GM21528 (cell line): Measurements from ENCODE around the gene HOXA3.

Source experiments
- ATAC-seq: cut with Tn5 transposase; IDR thresholded peaks from one replicate; pipeline ENCODE4 v1.9.1; 2021; ENCODE audit warnings: mild to moderate bottlenecking, moderate library complexity; ENCODE audit not compliant: unreplicated experiment, low FRiP score

Gene HOXA3

DNA sequence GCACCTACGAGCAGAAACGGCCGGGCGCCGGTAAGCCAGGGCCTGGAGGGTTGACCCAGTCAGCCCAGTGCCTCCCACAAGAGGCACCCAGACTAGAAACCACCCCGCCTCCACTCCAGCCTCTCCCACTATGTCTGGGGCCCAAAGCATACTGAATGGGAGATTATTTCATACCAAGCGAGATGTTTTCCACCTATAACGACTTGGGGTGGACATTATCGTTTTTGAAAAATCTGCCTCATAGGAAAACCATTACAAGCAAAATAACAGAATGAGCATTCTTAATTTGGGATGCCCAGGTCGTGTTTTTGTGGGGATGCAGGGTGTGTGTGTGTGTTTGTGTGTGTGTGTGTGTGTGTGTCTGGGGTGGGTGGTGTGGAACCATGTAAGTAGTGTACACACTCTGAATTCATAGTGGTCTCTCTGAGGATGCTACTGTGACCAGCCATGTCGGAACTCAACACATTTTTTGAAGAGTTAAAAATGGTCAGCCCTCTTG, 6.4 kb downstream of the HOXA3 start:
- no peak for ATAC-seq

DNA sequence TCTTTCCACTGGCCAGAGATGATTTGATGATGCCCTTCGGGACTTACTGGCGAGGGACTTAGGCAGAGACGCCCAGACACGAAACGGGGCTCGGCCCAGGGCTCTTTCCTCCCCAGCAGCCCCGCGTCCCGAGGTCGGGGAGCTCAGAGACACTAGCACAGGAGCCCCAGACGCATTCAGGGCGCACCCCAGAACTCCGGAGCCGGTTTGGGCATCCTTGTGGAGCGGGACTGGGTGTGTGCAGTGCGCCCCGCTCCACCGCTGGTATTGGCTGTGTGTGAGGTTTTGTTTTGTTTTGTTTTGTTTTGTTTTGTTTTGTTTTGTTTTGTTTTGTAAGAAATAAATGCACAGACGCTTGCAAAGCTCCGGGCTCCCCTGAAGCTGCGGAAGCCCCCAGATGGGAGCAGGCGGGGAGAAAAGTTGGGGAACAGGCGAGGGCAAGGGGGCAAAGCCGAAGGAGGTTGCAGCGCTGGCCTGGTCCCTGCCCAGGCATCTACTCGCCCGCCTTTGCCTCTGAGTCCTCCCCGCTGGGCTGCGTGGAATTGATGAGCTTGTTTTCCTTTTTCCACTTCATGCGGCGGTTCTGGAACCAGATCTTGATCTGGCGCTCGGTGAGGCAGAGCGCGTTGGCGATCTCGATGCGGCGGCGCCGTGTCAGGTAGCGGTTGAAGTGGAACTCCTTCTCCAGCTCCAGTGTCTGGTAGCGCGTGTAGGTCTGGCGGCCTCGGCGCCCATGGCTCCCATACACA, 7.0 kb downstream of the HOXA3 start:
- ATAC-seq: no peak

- ATAC-seq: no peak
These were observed 7.6 kb downstream of the HOXA3 start for GRCh38 chr7:27144781-27145164.

GRCh38 chr7:27143950-27144780, 8.2 kb downstream of the HOXA3 start:
- ATAC-seq: no peak

DNA sequence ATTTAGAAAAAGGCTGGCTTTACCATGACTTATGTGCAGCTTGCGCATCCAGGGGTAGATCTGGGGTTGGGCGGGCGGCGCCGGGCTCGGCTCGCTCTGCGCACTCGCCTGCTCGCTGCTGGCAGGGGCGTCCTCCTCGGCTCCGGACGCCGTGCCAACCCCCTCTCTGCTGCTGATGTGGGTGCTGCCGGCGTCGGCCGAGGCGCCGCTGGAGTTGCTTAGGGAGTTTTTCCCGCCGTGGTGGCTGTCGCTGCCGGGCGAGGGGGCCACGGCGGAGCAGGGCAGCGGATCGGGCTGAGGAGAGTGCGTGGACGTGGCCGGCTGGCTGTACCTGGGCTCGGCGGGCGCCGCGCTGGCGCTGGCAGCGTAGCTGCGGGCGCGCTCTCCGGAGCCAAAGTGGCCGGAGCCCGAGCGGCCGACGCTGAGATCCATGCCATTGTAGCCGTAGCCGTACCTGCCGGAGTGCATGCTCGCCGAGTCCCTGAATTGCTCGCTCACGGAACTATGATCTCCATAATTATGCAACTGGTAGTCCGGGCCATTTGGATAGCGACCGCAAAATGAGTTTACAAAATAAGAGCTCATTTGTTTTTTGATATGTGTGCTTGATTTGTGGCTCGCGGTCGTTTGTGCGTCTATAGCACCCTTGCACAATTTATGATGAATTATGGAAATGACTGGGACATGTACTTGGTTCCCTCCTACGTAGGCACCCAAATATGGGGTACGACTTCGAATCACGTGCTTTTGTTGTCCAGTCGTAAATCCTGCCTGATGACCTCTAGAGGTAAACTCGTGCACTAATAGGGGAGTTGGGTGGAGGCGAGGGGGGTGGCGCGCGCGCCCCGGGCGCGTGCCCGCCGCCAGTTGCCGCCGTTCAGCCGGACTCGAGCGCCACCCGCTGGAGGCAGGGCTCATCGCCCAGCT, 9.1 kb downstream of the HOXA3 start, which contains the start of gene HOXA5:
Gene HOXA5, minus strand, starts transcription at position 659 of the 927 bp plus-strand sequence. Its CDS starts 74 bp downstream, at position 585.
- no peak for ATAC-seq

DNA sequence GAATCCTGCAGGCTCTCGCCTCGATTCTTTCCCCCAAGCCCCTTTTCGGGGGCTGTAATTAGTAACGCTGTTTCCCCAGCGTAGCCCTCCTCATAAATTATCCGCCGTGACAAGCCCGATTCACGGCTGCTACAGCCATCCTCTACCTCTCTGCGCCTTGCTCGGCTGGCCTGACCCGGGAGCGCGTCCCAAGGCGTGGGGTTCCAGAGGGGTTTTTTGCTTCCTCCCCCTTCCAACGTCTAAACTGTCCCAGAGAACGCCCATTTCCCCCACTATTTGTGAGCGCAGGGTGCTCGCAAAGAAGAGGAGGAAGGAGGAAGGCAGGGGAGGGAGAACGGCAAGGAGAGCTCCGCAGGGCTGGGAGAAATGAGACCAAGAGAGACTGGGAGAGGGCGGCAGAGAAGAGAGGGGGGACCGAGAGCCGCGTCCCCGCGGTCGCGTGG, 9.8 kb downstream of the HOXA3 start:
- ATAC-seq: no peak

DNA sequence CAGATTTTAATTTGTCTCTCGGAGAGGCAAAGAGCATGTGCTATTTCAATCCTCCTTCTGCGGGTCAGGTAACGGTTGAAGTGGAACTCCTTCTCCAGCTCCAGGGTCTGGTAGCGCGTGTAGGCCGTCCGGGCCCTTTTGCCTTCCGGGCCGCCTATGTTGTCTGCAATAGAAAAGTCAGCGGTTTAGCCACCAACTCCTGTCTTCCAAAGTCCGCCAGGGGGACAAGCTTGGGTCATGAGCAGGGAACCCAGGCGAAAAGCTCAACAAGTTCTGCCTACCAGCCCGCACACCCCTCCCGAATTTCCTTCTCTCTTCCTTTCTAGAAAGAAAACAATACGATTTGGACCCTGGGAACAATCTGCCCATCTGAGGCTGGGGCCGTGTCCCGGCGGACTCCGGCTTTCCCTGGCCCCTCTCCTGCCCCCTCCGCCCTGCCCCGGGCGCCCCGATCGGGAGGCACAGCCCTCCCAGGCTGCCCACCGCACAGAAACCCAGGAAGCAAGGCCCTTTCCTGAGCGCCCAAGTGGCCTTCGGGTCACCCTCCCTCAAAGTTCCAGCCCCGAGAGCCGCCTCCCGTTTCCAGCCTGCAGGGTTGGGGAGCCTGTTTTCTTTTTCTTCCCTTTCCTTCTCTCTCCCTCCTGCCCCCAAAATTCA, 10.3 kb downstream of the HOXA3 start:
- no peak for ATAC-seq

DNA sequence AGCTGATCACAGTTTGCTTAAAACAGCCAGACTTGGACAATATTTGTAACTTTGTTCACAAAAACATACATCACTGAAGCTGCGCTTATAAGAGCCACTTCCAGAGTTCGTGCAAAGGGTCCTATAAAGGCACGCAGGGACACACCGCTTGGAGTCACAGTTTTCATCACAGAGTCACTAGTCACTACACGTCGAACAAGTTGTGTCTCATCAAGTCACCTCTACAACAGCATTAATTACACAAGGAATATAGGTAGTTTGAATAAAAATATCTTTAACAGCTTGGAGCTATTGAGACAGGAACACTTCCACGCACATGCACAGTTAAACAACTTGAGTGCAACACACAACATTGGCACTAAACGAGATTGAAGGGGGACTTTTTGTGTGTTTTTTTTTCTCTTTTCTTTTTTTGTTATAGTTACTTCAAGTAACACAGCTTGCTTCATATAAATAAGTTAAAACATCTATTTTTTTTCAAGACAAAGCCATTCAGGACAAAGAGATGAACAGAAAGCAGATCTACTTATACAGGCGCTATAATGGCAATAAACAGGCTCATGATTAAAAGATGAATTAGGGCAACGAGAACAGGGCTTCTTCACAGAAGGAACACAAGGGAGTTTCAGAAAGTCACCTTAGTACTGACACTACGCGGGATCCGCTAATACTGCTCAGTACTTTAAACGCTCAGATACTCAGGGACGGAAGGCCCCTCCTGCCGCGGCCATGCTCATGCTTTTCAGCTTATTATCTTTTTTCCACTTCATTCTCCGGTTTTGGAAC, 11.1 kb downstream of the HOXA3 start:
- no peak for ATAC-seq

DNA sequence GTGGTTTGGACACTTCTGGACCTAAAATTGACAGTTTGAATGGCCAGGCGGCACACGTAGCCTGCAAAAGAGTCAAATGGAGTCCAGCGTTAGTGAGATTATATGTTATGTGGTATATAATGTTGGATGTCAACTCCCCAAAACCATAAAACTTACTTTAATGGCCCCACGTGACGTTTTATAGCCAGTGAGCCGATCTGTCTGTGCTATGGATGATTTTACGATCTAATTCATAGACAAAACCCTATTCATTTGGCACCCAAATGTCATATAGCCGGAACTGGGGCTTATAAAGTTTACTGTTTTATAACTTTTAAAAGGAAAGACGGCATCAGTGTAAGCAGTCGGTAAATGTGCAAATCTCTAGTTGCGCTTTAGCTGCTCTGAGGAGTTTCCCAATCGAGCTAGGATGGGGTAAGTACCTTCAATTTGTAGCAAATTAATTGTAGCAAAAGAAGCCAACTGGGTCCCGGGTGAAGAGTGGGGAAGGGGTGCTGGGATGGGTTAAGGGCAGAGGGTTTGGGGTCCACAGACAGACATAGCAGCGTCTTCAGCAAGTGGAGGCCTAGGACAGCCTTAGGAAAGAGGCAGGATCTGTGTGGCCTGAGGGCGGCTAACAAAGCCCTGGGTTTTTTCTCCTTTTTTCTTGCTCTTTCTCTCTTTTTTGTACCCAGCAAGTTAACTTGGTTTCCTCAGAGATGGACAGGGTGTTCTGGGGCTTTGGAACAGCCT, 12.1 kb downstream of the HOXA3 start:
- ATAC-seq: no peak

GRCh38 chr7:27139334-27140125, 12.9 kb downstream of the HOXA3 start:
- ATAC-seq: no peak

GRCh38 chr7:27138985-27139333, 13.4 kb downstream of the HOXA3 start:
- ATAC-seq: no peak

DNA sequence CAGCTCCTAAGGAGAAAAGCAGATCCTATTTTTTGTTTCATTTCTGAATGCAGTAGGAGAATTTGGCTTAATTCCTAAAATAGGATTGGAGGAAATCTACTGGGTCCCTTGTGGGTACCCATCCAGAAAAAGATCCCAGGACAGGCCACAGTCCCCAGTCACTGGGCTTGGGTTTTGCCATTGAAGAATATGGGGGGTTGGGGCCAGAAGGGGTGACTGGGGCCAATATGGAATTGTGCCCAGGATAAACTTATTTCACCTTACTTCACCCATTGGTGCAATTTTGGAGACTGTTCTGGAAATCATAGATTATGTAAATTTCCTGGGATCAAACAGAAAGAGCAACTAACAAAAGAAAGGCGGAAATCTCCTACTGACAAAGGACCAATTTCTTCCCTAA, 13.9 kb downstream of the HOXA3 start:
- ATAC-seq: no peak

- no peak for ATAC-seq
These were observed 14.6 kb downstream of the HOXA3 start for GRCh38 chr7:27137640-27138315.

GRCh38 chr7:27134392-27134791, 18.0 kb downstream of the HOXA3 start:
- no peak for ATAC-seq

DNA sequence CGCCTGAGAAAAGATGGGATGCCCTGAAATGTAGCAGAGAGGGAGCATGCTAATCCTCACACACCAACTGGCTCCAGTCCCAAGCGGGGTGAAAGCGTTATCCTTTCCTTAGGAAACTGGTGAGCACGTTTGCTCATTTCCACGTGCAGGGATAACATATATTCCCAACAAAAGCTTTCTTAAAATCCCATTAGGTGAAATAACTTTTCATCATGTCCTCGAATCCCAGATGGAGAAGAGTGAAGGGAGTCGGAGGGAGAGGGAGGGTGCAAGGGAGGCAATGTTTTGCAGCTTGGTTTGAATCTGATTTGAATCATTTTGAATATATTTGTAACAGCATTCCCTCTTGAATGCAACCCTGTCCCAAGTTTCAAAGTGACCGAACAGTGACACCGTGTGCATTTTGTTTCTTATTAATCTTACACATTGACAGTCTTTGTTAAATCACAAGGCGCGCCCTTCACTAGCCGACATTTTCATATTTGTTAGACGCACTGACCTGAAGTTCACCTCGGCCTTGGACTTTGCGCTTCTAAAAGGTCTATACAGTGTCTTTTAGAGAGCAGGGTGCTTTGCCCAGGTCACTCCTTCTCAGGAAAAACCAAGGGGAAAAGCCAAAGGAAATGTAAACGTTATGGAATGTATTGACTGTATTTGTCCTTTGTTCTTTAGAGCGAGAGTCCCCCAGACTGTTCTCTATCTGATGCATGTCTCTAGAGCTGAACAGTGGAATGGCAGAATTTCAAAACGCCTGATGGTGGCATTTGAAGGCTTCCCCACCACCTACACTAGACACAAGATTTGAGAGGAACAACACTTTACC, 18.8 kb downstream of the HOXA3 start:
- no peak for ATAC-seq

- ATAC-seq: no peak
These were observed 19.4 kb downstream of the HOXA3 start for GRCh38 chr7:27132978-27133377.
